Measurements from ENCODE around the gene TSPAN4.

TSPAN4 gene

GRCh38 chr11:858053-858761, 15.6 kb downstream of the TSPAN4 start:
- Histone ChIP-seq H3K27ac (replicated peaks) (no peak overlapping the region), H3K27me3 (ENCODE audit: insufficient read depth, poor library complexity, severe bottlenecking) (peaks cover 2% of the 10 kb centered on the region), H3K4me3 (replicated peaks; ENCODE audit: insufficient read depth, low read length) (no peak overlapping the region)
- TF ChIP-seq CTCF (IDR thresholded peaks at IDR 0.05; ENCODE audit: insufficient read depth, low read length), result no peak
- no peak for TF ChIP-seq GABPA (IDR thresholded peaks at IDR 0.05; ENCODE audit: low read depth)
- no peak for TF ChIP-seq POLR2AphosphoS5 (IDR thresholded peaks at IDR 0.05; ENCODE audit: low read depth)
- TF ChIP-seq, protein P1, sequence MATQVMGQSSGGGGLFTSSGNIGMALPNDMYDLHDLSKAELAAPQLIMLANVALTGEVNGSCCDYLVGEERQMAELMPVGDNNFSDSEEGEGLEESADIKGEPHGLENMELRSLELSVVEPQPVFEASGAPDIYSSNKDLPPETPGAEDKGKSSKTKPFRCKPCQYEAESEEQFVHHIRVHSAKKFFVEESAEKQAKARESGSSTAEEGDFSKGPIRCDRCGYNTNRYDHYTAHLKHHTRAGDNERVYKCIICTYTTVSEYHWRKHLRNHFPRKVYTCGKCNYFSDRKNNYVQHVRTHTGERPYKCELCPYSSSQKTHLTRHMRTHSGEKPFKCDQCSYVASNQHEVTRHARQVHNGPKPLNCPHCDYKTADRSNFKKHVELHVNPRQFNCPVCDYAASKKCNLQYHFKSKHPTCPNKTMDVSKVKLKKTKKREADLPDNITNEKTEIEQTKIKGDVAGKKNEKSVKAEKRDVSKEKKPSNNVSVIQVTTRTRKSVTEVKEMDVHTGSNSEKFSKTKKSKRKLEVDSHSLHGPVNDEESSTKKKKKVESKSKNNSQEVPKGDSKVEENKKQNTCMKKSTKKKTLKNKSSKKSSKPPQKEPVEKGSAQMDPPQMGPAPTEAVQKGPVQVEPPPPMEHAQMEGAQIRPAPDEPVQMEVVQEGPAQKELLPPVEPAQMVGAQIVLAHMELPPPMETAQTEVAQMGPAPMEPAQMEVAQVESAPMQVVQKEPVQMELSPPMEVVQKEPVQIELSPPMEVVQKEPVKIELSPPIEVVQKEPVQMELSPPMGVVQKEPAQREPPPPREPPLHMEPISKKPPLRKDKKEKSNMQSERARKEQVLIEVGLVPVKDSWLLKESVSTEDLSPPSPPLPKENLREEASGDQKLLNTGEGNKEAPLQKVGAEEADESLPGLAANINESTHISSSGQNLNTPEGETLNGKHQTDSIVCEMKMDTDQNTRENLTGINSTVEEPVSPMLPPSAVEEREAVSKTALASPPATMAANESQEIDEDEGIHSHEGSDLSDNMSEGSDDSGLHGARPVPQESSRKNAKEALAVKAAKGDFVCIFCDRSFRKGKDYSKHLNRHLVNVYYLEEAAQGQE (IDR thresholded peaks at IDR 0.05; ENCODE audit: insufficient replicate concordance, low read depth), result peak; percentile 73
- no peak for TF ChIP-seq SPI1 (IDR thresholded peaks at IDR 0.05; ENCODE audit: borderline replicate concordance, low read depth)
- no peak for DNase-seq (ENCODE audit: low read depth in 1 of 2, low spot score in 1 of 2)

GRCh38 chr11:858762-859339, 16.2 kb downstream of the TSPAN4 start:
- no peak overlapping the region for H3K27ac ChIP-seq (replicated peaks)
- no peak for DNase-seq (ENCODE audit: low read depth in 1 of 2, low spot score in 1 of 2)
- TF ChIP-seq SPI1 (IDR thresholded peaks at IDR 0.05; ENCODE audit: borderline replicate concordance, low read depth) (no peak), CTCF (IDR thresholded peaks at IDR 0.05; ENCODE audit: insufficient read depth, low read length) (no peak), POLR2AphosphoS5 (IDR thresholded peaks at IDR 0.05; ENCODE audit: low read depth) (no peak), GABPA (IDR thresholded peaks at IDR 0.05; ENCODE audit: low read depth) (no peak)
- TF ChIP-seq, protein P1 (IDR thresholded peaks at IDR 0.05; ENCODE audit: insufficient replicate concordance, low read depth), result no peak
- no peak overlapping the region for H3K4me3 ChIP-seq (replicated peaks; ENCODE audit: insufficient read depth, low read length)
- H3K27me3 ChIP-seq (ENCODE audit: insufficient read depth, poor library complexity, severe bottlenecking), result peaks cover 2% of the 10 kb centered on the region

DNA sequence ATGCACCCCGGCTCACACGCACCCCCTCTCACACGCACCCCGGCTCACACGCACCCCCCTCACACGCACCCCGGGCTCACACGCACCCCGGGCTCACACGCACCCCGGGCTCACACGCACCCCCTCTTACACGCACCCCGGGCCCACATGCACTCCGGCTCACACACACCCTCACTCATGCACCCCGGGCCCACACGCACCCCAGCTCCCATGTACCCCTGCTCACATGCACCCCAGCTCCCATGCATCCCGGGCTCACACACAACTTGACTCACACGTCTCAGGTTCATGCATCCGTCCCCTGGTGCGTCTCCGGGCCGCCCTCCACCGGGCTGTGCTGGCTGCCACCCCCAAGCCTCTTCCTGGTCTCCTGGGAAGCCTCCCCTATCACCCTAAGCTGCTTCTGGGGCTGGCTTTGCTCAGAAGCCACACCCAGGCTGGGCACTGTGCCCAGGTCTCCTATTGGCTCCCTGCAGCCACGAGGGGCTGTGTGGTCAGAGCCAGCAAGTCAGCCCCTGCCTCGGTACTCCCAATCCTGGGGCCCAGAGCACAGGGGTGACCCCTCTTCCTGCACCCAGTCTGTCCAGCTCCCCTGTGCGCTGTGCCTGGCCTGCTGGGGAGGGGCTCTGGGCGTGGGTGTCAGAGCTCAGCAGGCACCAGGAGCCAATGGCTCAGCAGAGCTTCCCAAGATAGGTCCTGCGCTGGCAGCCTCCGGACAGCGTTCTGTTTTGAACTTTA, 16.9 kb downstream of the TSPAN4 start:
- no peak for DNase-seq (ENCODE audit: low read depth in 1 of 2, low spot score in 1 of 2)
- peaks cover 2% of the 10 kb centered on the region for H3K27me3 ChIP-seq (ENCODE audit: insufficient read depth, poor library complexity, severe bottlenecking)

More for the DNA sequence above, 16.9 kb downstream of the TSPAN4 start:
- Histone ChIP-seq H3K4me3 (replicated peaks; ENCODE audit: insufficient read depth, low read length) (no peak overlapping the region), H3K27ac (replicated peaks) (no peak overlapping the region)
- TF ChIP-seq, protein P1 (IDR thresholded peaks at IDR 0.05; ENCODE audit: insufficient replicate concordance, low read depth), result no peak
- no peak for TF ChIP-seq CTCF (IDR thresholded peaks at IDR 0.05; ENCODE audit: insufficient read depth, low read length)
- no peak for TF ChIP-seq POLR2AphosphoS5 (IDR thresholded peaks at IDR 0.05; ENCODE audit: low read depth)
- no peak for TF ChIP-seq SPI1 (IDR thresholded peaks at IDR 0.05; ENCODE audit: borderline replicate concordance, low read depth)
- TF ChIP-seq GABPA (IDR thresholded peaks at IDR 0.05; ENCODE audit: low read depth), result no peak
